ENCODE data around the gene DYNC1LI1.
A peak's percentile ranks its signal among the peaks of the same experiment; 100 is the strongest.

Gene DYNC1LI1

DNA sequence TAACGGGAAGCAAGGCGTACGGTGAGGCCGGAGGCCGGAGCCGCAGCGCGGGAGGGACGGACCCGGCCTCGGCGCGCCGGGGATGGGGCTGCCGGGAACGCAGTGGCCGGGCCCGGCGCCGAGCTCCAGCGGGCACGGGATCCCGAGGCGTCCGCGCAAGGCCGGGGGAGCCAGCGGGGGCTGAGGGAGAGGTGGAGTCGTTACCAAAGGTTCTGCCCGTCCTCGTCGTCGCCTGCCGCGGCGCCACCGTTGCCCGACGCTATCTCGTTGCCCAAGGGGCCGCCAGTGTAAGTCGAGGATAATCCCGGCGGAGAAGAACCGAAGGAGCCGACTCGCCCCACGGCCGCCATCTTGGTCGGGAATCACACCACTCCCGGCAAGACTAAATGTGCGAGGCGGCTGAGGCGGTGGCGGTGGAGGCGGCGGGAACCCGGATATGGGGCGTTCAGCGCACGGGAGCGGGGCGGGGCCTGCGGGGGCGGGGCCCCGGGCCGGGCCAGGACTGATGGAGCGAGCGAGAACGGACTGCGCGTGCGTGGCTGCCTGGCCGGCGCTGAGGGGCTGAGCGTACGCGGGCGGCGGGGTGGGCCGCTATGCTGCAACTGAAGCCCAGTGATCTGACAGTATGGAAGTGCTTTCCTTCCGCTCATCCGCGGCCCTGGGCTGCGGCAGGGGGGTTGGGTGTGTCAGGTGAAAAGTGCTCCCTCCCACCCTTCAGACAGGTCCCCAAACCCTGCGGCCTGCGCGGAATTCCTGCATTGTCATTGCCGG, at the start of gene DYNC1LI1:
Gene DYNC1LI1, minus strand, starts transcription at position 438 of the 771 bp plus-strand sequence. Its CDS starts 88 bp downstream, at position 350.
- H3K4me3 ChIP-seq (ENCODE audit: control insufficient read depth, low read depth, low read length): peak within 1 kb of the TSS; percentile 86
- TF ChIP-seq, protein P1, sequence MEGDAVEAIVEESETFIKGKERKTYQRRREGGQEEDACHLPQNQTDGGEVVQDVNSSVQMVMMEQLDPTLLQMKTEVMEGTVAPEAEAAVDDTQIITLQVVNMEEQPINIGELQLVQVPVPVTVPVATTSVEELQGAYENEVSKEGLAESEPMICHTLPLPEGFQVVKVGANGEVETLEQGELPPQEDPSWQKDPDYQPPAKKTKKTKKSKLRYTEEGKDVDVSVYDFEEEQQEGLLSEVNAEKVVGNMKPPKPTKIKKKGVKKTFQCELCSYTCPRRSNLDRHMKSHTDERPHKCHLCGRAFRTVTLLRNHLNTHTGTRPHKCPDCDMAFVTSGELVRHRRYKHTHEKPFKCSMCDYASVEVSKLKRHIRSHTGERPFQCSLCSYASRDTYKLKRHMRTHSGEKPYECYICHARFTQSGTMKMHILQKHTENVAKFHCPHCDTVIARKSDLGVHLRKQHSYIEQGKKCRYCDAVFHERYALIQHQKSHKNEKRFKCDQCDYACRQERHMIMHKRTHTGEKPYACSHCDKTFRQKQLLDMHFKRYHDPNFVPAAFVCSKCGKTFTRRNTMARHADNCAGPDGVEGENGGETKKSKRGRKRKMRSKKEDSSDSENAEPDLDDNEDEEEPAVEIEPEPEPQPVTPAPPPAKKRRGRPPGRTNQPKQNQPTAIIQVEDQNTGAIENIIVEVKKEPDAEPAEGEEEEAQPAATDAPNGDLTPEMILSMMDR (conservative IDR thresholded peaks at IDR 0.05; ENCODE audit: control insufficient read depth, insufficient read depth, low read depth, low read length): no peak
- peak; percentile 85 for DNase-seq (ENCODE audit: low read depth)

DNA sequence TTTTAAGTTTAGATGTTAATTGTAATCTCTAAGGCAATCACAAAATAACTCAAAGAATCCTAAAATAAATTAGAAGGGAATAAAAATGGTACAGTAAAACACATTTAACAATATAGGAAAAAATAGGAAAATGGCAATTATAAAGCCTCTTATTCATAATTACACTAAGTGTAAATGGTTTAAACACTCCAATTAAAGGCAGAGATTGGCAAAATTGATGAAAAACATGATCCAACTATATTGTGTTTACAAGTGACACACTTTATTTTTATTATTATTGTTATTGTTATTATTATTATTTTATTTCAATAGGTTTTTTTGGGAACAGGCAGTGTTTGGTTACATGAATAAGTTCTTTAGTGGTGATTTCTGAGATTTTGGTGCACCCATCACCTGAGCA, 48.7 kb upstream of the DYNC1LI1 start:
- no peak overlapping the region for H3K4me3 ChIP-seq (ENCODE audit: control insufficient read depth, low read depth, low read length)
- TF ChIP-seq, protein P1 (conservative IDR thresholded peaks at IDR 0.05; ENCODE audit: control insufficient read depth, insufficient read depth, low read depth, low read length): no peak
- no peak for DNase-seq (ENCODE audit: low read depth)

DNA sequence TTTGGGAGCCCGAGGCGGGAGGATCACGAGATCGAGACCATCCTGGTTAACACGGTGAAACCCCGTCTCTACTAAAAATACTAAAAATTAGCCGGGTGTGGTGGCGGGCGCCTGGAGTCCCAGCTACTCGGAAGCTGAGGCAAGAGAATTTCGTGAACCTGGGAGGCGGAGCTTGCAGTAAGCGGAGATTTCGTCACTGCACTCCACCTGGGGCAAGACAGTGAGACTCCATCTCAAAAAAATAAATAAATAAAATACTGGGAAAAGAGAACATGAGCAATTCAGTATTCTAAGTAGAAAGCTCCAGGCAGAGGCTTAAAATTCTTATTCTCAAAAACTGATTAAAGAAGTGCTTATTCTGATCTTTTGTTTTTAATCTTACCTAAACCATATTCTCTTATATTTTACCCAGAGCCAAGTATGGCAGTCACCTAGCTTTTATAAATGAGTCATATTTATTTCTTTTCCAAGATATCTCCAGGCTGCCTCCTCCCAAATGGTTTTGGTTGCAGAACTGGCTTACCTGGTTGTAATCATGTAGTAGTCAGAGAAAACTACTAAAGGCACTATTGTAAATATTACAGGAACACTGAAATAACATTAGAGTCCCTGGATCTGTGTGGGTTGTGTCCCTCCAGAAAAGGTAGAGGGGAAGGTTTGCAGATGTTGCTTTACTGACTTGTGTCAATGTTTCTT, 45.8 kb upstream of the DYNC1LI1 start:
- no peak for DNase-seq (ENCODE audit: low read depth)
- TF ChIP-seq, protein P1 (conservative IDR thresholded peaks at IDR 0.05; ENCODE audit: control insufficient read depth, insufficient read depth, low read depth, low read length): no peak
- H3K4me3 ChIP-seq (ENCODE audit: control insufficient read depth, low read depth, low read length): no peak overlapping the region

DNA sequence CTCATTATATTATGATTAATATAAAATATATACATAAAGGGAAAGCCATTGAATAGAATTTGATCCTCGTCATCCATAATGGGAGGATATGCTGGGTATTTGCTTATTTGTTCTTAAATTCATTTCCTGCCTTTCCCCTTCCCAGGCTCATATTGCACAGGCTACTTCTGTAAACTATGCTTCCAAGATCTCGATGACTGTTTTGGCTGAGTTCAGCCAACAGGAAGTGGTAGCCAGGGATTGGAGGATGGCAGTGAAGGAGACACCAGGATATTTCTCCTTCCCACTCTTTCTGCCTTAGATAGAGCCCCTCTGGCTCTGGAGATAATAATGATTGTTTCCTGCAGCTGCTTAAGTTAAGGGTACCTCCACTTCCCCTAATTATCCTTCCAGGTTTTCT, 44.3 kb upstream of the DYNC1LI1 start:
- TF ChIP-seq, protein P1 (conservative IDR thresholded peaks at IDR 0.05; ENCODE audit: control insufficient read depth, insufficient read depth, low read depth, low read length): no peak
- no peak overlapping the region for H3K4me3 ChIP-seq (ENCODE audit: control insufficient read depth, low read depth, low read length)
- peak; percentile 70 for DNase-seq (ENCODE audit: low read depth)

DNA sequence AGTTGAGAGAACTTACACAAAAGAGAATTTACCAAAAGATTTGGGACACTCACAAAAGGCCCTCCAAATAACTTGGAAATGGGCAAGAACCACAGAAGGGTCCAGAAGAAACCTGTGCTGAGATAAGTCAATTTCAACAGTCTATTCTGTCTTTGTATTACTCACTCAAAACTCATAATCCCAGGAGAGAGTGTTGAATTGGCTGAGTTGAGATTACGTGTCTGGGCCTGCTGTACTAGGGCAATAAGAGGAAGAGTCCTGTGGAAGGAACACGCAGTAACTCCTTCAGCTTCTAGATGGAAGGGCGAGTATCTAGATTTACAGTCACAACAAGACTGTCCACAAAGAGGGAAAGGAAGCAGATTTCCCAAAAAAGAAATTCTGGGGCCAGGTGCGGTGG, 42.5 kb upstream of the DYNC1LI1 start:
- H3K4me3 ChIP-seq (ENCODE audit: control insufficient read depth, low read depth, low read length): no peak overlapping the region
- DNase-seq (ENCODE audit: low read depth): peak; percentile 54
- TF ChIP-seq, protein P1 (conservative IDR thresholded peaks at IDR 0.05; ENCODE audit: control insufficient read depth, insufficient read depth, low read depth, low read length): no peak

DNA sequence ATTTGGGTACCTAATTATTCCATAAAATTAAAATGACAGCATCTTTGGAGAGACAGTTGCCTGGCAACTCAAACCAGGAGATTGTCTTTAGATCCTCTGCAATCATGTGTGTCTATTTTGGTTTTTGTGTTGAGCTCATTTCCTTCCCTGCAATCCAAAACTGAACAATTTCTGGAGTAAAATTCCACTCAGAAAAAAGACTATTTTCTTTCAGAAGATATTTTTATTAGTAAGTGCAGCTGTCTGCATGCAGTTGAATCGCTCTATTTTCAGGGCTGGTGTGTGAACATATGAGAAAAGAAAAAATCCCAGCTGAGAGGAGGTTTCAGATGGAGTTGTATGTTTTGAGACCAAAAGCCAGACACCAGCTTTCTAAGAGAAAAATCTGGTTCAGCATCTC, 41.9 kb upstream of the DYNC1LI1 start:
- no peak for DNase-seq (ENCODE audit: low read depth)
- H3K4me3 ChIP-seq (ENCODE audit: control insufficient read depth, low read depth, low read length): no peak overlapping the region
- TF ChIP-seq, protein P1 (conservative IDR thresholded peaks at IDR 0.05; ENCODE audit: control insufficient read depth, insufficient read depth, low read depth, low read length): no peak

Data from fibroblast of mammary gland (primary cell).